NCI-H1436 (cell line): Measurements from ENCODE around the gene CRACDL.

Source experiments
- DNase-seq: peaks from one replicate; lab custom pipeline; 2025; lab: John Stamatoyannopoulos, UW

CRACDL gene

GRCh38 chr2:98935777-98936352 lies at the start of gene CRACDL:
Gene CRACDL (minus strand): TSS chr2:98936225. CDS start chr2:98846800, 89,425 bp downstream.
- no peak for DNase-seq

GRCh38 chr2:98975611-98976010 lies 39.6 kb upstream of the CRACDL start:
- no peak for DNase-seq

GRCh38 chr2:98972582-98973167 lies 36.6 kb upstream of the CRACDL start:
- DNase-seq, result no peak

- no peak for DNase-seq
Measured at GRCh38 chr2:98959810-98960507, 23.9 kb upstream of the CRACDL start.

- DNase-seq, result no peak
Measured at GRCh38 chr2:98952966-98953365, 16.9 kb upstream of the CRACDL start.

GRCh38 chr2:98948956-98949739 lies 13.1 kb upstream of the CRACDL start:
- DNase-seq, result no peak

GRCh38 chr2:98947554-98947953 lies 11.5 kb upstream of the CRACDL start:
- DNase-seq, result no peak

- no peak for DNase-seq
Measured at GRCh38 chr2:98946855-98947254, 10.8 kb upstream of the CRACDL start.

GRCh38 chr2:98944775-98945174 lies 8.8 kb upstream of the CRACDL start:
- no peak for DNase-seq

- no peak for DNase-seq
Measured at GRCh38 chr2:98940102-98940501, 4.1 kb upstream of the CRACDL start.

- no peak for DNase-seq
Measured at GRCh38 chr2:98937906-98938305, 1.9 kb upstream of the CRACDL start.

- DNase-seq, result peak; percentile 58
Measured at GRCh38 chr2:98936353-98937351, 627 bp upstream of the CRACDL start.

GRCh38 chr2:98935111-98935770 lies 784 bp downstream of the CRACDL start:
- DNase-seq, result peak; percentile 30

- DNase-seq, result peak; percentile 71
Measured at GRCh38 chr2:98932778-98933343, 3.2 kb downstream of the CRACDL start.

GRCh38 chr2:98932164-98932563 lies 3.9 kb downstream of the CRACDL start:
- DNase-seq, result no peak

- DNase-seq, result no peak
Measured at GRCh38 chr2:98931596-98931995, 4.4 kb downstream of the CRACDL start.

- no peak for DNase-seq
Measured at GRCh38 chr2:98929920-98930319, 6.1 kb downstream of the CRACDL start.

- no peak for DNase-seq
Measured at GRCh38 chr2:98928242-98928641, 7.8 kb downstream of the CRACDL start.

GRCh38 chr2:98927027-98927426 lies 9.0 kb downstream of the CRACDL start:
- no peak for DNase-seq

- peak; percentile 28 for DNase-seq
Measured at GRCh38 chr2:98926601-98927000, 9.4 kb downstream of the CRACDL start.

GRCh38 chr2:98924910-98925309 lies 11.1 kb downstream of the CRACDL start:
- DNase-seq, result no peak
